GM15510 (cell line): ENCODE data around the gene ATP1B1.

Experiments used
- POLR2A ChIP-seq: IDR thresholded peaks from 3 replicates; pipeline ENCODE4 v1.6.1; 2011; ENCODE audit warnings: borderline replicate concordance; ENCODE audit not compliant: insufficient read length; ENCODE audit errors: extremely low read depth

The ATP1B1 gene

GRCh38 chr1:169138866-169139670, 32.6 kb downstream of the ATP1B1 start:
- TF ChIP-seq POLR2A, result no peak

GRCh38 chr1:169141356-169141755, 34.9 kb downstream of the ATP1B1 start:
- TF ChIP-seq POLR2A, result no peak

- TF ChIP-seq POLR2A, result no peak
These were observed 35.6 kb downstream of the ATP1B1 start for GRCh38 chr1:169142129-169142528.

- no peak for TF ChIP-seq POLR2A
These were observed 36.9 kb downstream of the ATP1B1 start for GRCh38 chr1:169143346-169143745.

- no peak for TF ChIP-seq POLR2A
These were observed 37.5 kb downstream of the ATP1B1 start for GRCh38 chr1:169143984-169144383.

- no peak for TF ChIP-seq POLR2A
These were observed 38.6 kb downstream of the ATP1B1 start for GRCh38 chr1:169144941-169145626.

GRCh38 chr1:169146576-169147214, 40.2 kb downstream of the ATP1B1 start:
- no peak for TF ChIP-seq POLR2A

- no peak for TF ChIP-seq POLR2A
These were observed 42.2 kb downstream of the ATP1B1 start for GRCh38 chr1:169148472-169149252.

- no peak for TF ChIP-seq POLR2A
These were observed 43.2 kb downstream of the ATP1B1 start for GRCh38 chr1:169149555-169150286.

- TF ChIP-seq POLR2A, result no peak
These were observed 44.3 kb downstream of the ATP1B1 start for GRCh38 chr1:169150641-169151337.

GRCh38 chr1:169151338-169151837, 44.9 kb downstream of the ATP1B1 start:
- no peak for TF ChIP-seq POLR2A

- no peak for TF ChIP-seq POLR2A
These were observed 49.2 kb downstream of the ATP1B1 start for GRCh38 chr1:169155675-169156074.

- TF ChIP-seq POLR2A, result no peak
These were observed 50.1 kb downstream of the ATP1B1 start for GRCh38 chr1:169156580-169156979.
